CD8-positive, alpha-beta memory T cell (primary cell): ENCODE measurements around the gene CHST10. TPM values are rescaled to one million over a fixed set of nuclear protein-coding genes. Genes with fewer than 3 reads are reported as not detected.
"Not testable (repeated sequence)": the region's sequence is repeated elsewhere in the genome, so short reads cannot be mapped to it uniquely, and the experiment has no call there.

Experiments
- CTCF ChIA-PET: fragments of 350-600 bp; sonication (Branson Sonifier 250); formaldehyde crosslinking; loops from one replicate; lab custom pipeline; 2021; ENCODE audit warnings: antibody characterized with exemption; lab: Charles Lee
- POLR2A ChIA-PET: fragments of 350-600 bp; sonication (Branson Sonifier 250); formaldehyde crosslinking; loops from one replicate; lab custom pipeline; 2021; ENCODE audit warnings: antibody characterized with exemption; lab: Charles Lee
- DNase-seq, 5 donors: peaks; one replicate each; pipeline versions ENCODE4 v3.0.0 to v3.0.0-alpha.2; 2020 to 2022; ENCODE audit warnings: mixed read lengths in 1 of 5
- H3K27ac ChIP-seq: one replicate; pipeline ENCODE4 v1.7.0; 2013; ENCODE audit warnings: low read depth, mild to moderate bottlenecking, low read length, moderate library complexity
- H3K27me3 ChIP-seq: 2 replicates; pipeline ENCODE4 v1.7.0; 2013; ENCODE audit warnings: low read length, mild to moderate bottlenecking; ENCODE audit not compliant: insufficient read depth, poor library complexity, severe bottlenecking
- H3K36me3 ChIP-seq: 2 replicates; pipeline ENCODE4 v1.7.0; 2013; ENCODE audit warnings: mild to moderate bottlenecking, low read length, moderate library complexity; ENCODE audit not compliant: insufficient read depth
- H3K4me1 ChIP-seq: 2 replicates; pipeline ENCODE4 v1.7.0; 2013; ENCODE audit warnings: mild to moderate bottlenecking, low read length, moderate library complexity; ENCODE audit not compliant: insufficient read depth
- H3K4me3 ChIP-seq: 2 replicates; pipeline ENCODE4 v1.7.0; 2013; ENCODE audit warnings: mild to moderate bottlenecking, low read length
- H3K9me3 ChIP-seq: 2 replicates; pipeline ENCODE4 v1.7.0; 2013; ENCODE audit warnings: mild to moderate bottlenecking, low read length
- H3K27ac Mint-ChIP-seq, 8 donors: one replicate each; pipeline ENCODE4 v1.8.0; 2020 to 2021; ENCODE audit warnings: mixed read lengths in 8 of 8, mild to moderate bottlenecking in 6 of 8, inconsistent platforms in 3 of 8, moderate library complexity in 3 of 8
- H3K27me3 Mint-ChIP-seq, 2 donors: one replicate each; pipeline ENCODE4 v1.8.0; 2020 to 2021; ENCODE audit warnings: mixed read lengths in 2 of 2, mild to moderate bottlenecking in 1 of 2, moderate library complexity in 1 of 2
- H3K36me3 Mint-ChIP-seq, 3 donors: one replicate each; pipeline ENCODE4 v1.8.0; 2020 to 2021; ENCODE audit warnings: mixed read lengths in 3 of 3, inconsistent platforms in 1 of 3, mild to moderate bottlenecking in 1 of 3
- H3K4me1 Mint-ChIP-seq, 3 donors: one replicate each; pipeline ENCODE4 v1.8.0; 2020 to 2021; ENCODE audit warnings: mixed read lengths in 3 of 3, inconsistent platforms in 1 of 3, mild to moderate bottlenecking in 1 of 3
- H3K4me3 Mint-ChIP-seq, 7 donors: one replicate each; pipeline ENCODE4 v1.8.0; 2020 to 2021; ENCODE audit warnings: mixed read lengths in 7 of 7, mild to moderate bottlenecking in 6 of 7, moderate library complexity in 4 of 7, inconsistent platforms in 2 of 7
- H3K9me3 Mint-ChIP-seq, 5 donors: one replicate each; pipeline ENCODE4 v1.8.0; 2020 to 2022; ENCODE audit warnings: mixed read lengths in 5 of 5, mild to moderate bottlenecking in 3 of 5, moderate library complexity in 2 of 5, inconsistent platforms in 1 of 5
- polyA plus RNA-seq: library from polyadenylated mRNA; unstranded; fragments of 300-500 nt; fragmentation: Illumina TruSeq; gene quantifications from one replicate; pipeline ENCODE4 v1.2.3, GENCODE V29; 2021
- total RNA-seq, 2 experiments: library from RNA; stranded (reverse); gene quantifications; one replicate each; pipeline ENCODE4 v1.2.3, GENCODE V29; 2021

CHST10 gene
- total and polyA plus RNA-seq, 3 experiments from 2014 or later = 7.2 to 15.5 (median 11.0) TPM

GRCh38 chr2:100362269-100362668 lies 55.2 kb downstream of the CHST10 start:
- not testable (repeated sequence) for H3K36me3 Mint-ChIP-seq, H3K4me1 Mint-ChIP-seq, H3K4me3 Mint-ChIP-seq

GRCh38 chr2:100359576-100359975 lies 57.9 kb downstream of the CHST10 start:
- H3K9me3 ChIP-seq = no peaks in the 10 kb centered on the region
- no peak overlapping the region for H3K4me3 ChIP-seq
- DNase-seq = no peak
- H3K27me3 ChIP-seq = no peaks in the 10 kb centered on the region
- H3K27ac ChIP-seq = no peak overlapping the region
- peaks cover 0 to 3% (median 0%) of the 10 kb centered on the region in 3 donors for H3K36me3 Mint-ChIP-seq
- H3K27me3 Mint-ChIP-seq = peaks cover 6 to 43% of the 10 kb centered on the region in 2 donors
- H3K4me1 Mint-ChIP-seq = no peaks in the 10 kb centered on the region
- no peaks in the 10 kb centered on the region for H3K36me3 ChIP-seq
- H3K9me3 Mint-ChIP-seq = peaks cover 14 to 29% (median 21%) of the 10 kb centered on the region in 5 donors
- H3K4me3 Mint-ChIP-seq = no peak overlapping the region
- no peak overlapping the region for H3K27ac Mint-ChIP-seq
- CTCF ChIA-PET = no interaction called here
- H3K4me1 ChIP-seq = no peaks in the 10 kb centered on the region
- POLR2A ChIA-PET = no interaction called here

More at GRCh38 chr2:100362269-100362668, 55.2 kb downstream of the CHST10 start:
- H3K9me3 ChIP-seq, POLR2A ChIA-PET, H3K4me3 ChIP-seq, H3K27me3 ChIP-seq, DNase-seq, H3K36me3 ChIP-seq, H3K4me1 ChIP-seq, H3K27ac Mint-ChIP-seq, CTCF ChIA-PET, H3K27ac ChIP-seq: not testable (repeated sequence)
- peaks cover 1 to 30% of the 10 kb centered on the region in 2 donors for H3K27me3 Mint-ChIP-seq
- H3K9me3 Mint-ChIP-seq = peaks cover 14 to 27% (median 20%) of the 10 kb centered on the region in 5 donors

- no peaks in the 10 kb centered on the region for H3K9me3 ChIP-seq
- H3K4me1 ChIP-seq = no peaks in the 10 kb centered on the region
- CTCF ChIA-PET = no interaction called here
- H3K27me3 ChIP-seq = no peaks in the 10 kb centered on the region
- Mint-ChIP-seq H3K4me1 (no peaks in the 10 kb centered on the region), H3K27me3 (peaks cover 11 to 46% of the 10 kb centered on the region in 2 donors), H3K27ac (no peak overlapping the region), H3K4me3 (no peak overlapping the region), H3K9me3 (peaks cover 14 to 29% (median 20%) of the 10 kb centered on the region in 5 donors), H3K36me3 (peaks cover 0 to 3% (median 0%) of the 10 kb centered on the region in 3 donors)
- H3K4me3 ChIP-seq = no peak overlapping the region
- no peak overlapping the region for H3K27ac ChIP-seq
- no peaks in the 10 kb centered on the region for H3K36me3 ChIP-seq
- POLR2A ChIA-PET = interaction anchor here (0.7 kb wide), 1 partner anchor 419 kb away, joined by 3 read pairs; no protein-coding TSS in a partner anchor
- no peak for DNase-seq
Observed at GRCh38 chr2:100358554-100358953, 58.9 kb downstream of the CHST10 start.

GRCh38 chr2:100352521-100352920 lies 64.9 kb downstream of the CHST10 start:
- Mint-ChIP-seq H3K4me3 (no peak overlapping the region), H3K27me3 (peaks cover 22 to 73% of the 10 kb centered on the region in 2 donors), H3K27ac (no peak overlapping the region), H3K9me3 (peaks cover 0 to 6% (median 0%) of the 10 kb centered on the region in 5 donors), H3K36me3 (no peaks in the 10 kb centered on the region), H3K4me1 (no peaks in the 10 kb centered on the region)
- POLR2A ChIA-PET = no interaction called here
- CTCF ChIA-PET = no interaction called here
- Histone ChIP-seq H3K4me1 (no peaks in the 10 kb centered on the region), H3K9me3 (no peaks in the 10 kb centered on the region), H3K27me3 (no peaks in the 10 kb centered on the region), H3K4me3 (no peak overlapping the region), H3K36me3 (no peaks in the 10 kb centered on the region), H3K27ac (no peak overlapping the region)
- DNase-seq = no peak

- Mint-ChIP-seq H3K27me3 (peaks cover 22 to 59% of the 10 kb centered on the region in 2 donors), H3K27ac (no peak overlapping the region), H3K4me1 (no peaks in the 10 kb centered on the region), H3K36me3 (no peaks in the 10 kb centered on the region), H3K4me3 (no peak overlapping the region), H3K9me3 (peaks cover 0 to 7% (median 0%) of the 10 kb centered on the region in 5 donors)
- ChIA-PET POLR2A (no interaction called here), CTCF (no interaction called here)
- H3K27me3 ChIP-seq = no peaks in the 10 kb centered on the region
- H3K9me3 ChIP-seq = no peaks in the 10 kb centered on the region
- DNase-seq = no peak
- no peak overlapping the region for H3K27ac ChIP-seq
- no peak overlapping the region for H3K4me3 ChIP-seq
- no peaks in the 10 kb centered on the region for H3K4me1 ChIP-seq
- no peaks in the 10 kb centered on the region for H3K36me3 ChIP-seq
Observed at GRCh38 chr2:100350661-100351185, 66.7 kb downstream of the CHST10 start.

GRCh38 chr2:100345144-100345543 lies 72.3 kb downstream of the CHST10 start:
- H3K27me3 ChIP-seq, H3K4me1 ChIP-seq, DNase-seq, H3K9me3 ChIP-seq, H3K27ac Mint-ChIP-seq, H3K36me3 Mint-ChIP-seq, H3K4me3 Mint-ChIP-seq, POLR2A ChIA-PET, H3K4me1 Mint-ChIP-seq, H3K36me3 ChIP-seq, H3K4me3 ChIP-seq, H3K27ac ChIP-seq, CTCF ChIA-PET: not testable (repeated sequence)
- peaks cover 24 to 50% of the 10 kb centered on the region in 2 donors for H3K27me3 Mint-ChIP-seq
- H3K9me3 Mint-ChIP-seq = peaks cover 0 to 11% (median 3%) of the 10 kb centered on the region in 5 donors

GRCh38 chr2:100344433-100344832 lies 73.0 kb downstream of the CHST10 start:
- H3K27me3 Mint-ChIP-seq = peaks cover 24 to 48% of the 10 kb centered on the region in 2 donors
- no peak overlapping the region for H3K4me3 ChIP-seq
- H3K9me3 ChIP-seq = no peaks in the 10 kb centered on the region
- no peak overlapping the region for H3K4me3 Mint-ChIP-seq
- no peak overlapping the region for H3K27ac ChIP-seq
- DNase-seq = no peak
- peaks cover 0 to 9% (median 3%) of the 10 kb centered on the region in 5 donors for H3K9me3 Mint-ChIP-seq
- H3K27ac Mint-ChIP-seq = no peak overlapping the region
- no peaks in the 10 kb centered on the region for H3K4me1 Mint-ChIP-seq
- no peaks in the 10 kb centered on the region for H3K27me3 ChIP-seq
- H3K36me3 ChIP-seq = no peaks in the 10 kb centered on the region
- ChIA-PET CTCF (no interaction called here), POLR2A (no interaction called here)
- no peaks in the 10 kb centered on the region for H3K36me3 Mint-ChIP-seq
- H3K4me1 ChIP-seq = no peaks in the 10 kb centered on the region

GRCh38 chr2:100342466-100342865 lies 75.0 kb downstream of the CHST10 start:
- H3K27ac Mint-ChIP-seq, POLR2A ChIA-PET, H3K27ac ChIP-seq, H3K4me1 Mint-ChIP-seq, H3K4me3 ChIP-seq, H3K4me3 Mint-ChIP-seq, H3K9me3 ChIP-seq, H3K36me3 ChIP-seq, H3K27me3 ChIP-seq, H3K9me3 Mint-ChIP-seq, H3K36me3 Mint-ChIP-seq, CTCF ChIA-PET, H3K4me1 ChIP-seq, DNase-seq: not testable (repeated sequence)
- H3K27me3 Mint-ChIP-seq = peaks cover 14 to 36% of the 10 kb centered on the region in 2 donors
